NCI-H748 treated with DMSO at 0.1 percent for 48 hours (cell line): ENCODE measurements around the gene FXYD3.

Source experiments
- DNase-seq: peaks from one replicate; lab custom pipeline; 2025; lab: John Stamatoyannopoulos, UW

Gene FXYD3, protein sequence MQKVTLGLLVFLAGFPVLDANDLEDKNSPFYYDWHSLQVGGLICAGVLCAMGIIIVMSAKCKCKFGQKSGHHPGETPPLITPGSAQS

DNA sequence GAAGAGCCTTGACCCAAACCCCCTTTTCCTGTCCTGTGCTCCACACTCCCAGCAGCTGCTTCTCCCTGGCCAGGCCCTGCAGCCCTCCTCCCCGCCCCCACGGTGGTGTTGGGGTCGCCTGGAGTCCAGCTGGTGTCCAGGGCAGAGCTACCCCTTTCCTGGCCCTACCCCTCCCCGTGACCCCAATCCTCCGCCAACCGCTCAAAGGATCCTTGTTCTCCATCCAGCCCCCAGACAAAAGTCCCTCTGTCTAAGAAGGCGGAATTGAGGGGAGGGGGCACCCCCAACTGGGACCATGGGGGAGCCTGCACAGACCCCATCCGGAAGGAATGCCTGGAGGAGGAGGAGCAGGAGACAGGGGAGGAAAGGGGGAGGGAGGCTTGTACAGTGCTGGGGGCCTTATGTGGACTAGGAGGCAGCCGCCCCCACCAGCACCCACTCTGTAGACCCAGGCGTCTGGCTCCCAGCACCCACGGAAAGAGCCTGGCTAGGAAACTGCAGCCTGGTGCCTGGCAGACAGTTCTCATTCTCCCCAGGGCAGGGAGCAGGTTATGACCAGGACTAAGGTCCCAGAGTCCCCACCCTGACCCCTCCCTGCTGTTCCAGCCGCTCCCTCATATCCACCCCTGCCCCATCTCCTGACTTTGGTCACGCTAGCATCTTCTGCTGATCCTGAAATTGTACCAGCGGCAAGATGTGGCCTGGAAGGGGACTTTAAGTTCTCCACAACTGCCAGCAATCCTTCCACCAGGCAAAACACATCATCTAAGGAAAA, at the start of gene FXYD3:
Gene FXYD3, plus strand, starts transcription at position 647 of the 775 bp plus-strand sequence. CDS start 3,554 bp downstream, outside the sequence.
- no peak for DNase-seq

DNA sequence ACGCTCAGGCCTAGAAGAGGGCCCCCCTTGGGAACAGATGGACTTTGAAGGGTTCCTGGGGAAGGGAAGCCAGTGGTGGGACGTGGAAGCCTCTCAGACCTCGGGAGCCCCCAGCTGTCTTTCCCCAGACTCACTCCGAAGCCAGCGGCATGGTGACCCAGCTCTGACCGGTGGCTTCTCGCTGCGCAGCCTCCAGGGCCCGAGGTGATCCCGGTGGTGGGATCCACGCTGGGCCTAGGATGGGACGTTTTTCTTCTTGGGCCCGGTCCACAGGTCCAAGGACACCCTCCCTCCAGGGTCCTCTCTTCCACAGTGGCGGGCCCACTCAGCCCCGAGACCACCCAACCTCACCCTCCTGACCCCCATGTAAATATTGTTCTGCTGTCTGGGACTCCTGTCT, 49.5 kb upstream of the FXYD3 start:
- DNase-seq, result no peak

DNA sequence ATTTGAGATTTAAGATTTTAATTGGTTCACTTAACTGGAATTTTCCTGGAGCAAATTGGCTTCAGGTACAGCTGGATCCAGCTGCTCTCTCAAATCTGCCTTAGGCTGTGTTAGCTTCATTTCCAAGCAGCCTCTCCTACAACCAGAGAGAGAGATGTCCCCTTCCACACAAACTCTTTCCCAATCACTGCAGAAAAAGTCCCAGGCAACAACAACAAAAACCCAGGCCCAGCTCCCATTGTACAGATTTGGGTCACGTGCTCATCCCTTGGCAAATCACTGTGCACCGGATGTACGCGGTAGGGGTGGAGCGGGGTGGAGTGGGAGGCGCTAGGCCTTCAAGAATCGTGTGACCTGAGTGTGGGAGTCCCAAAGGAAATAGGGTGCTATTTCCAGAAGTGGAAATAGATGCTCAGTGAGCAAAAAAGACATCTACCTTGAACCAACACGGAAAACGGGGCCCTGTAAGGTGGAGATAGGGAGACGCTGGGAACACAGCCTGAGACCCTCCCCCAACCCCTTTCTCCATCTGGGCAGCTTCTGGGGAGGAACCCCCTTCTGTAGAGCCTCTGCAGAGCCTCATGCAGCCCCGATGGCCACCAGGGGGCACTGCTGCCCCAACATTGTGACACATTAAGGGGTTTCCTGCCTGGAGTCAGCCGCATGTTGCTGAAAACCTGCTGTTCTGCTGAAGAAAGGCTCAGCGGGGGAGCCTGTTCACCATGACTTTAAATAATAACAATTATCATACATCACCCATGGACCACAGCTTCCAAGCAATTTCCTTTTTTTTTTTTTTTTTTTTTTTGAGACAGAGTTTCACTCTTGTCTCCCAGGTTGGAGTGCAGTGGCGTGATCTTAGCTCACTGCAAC, 48.7 kb upstream of the FXYD3 start:
- peak; percentile 41 for DNase-seq

- no peak for DNase-seq
Observed at GRCh38 chr19:35068941-35069634, 46.5 kb upstream of the FXYD3 start.

- DNase-seq, result no peak
Observed at GRCh38 chr19:35069696-35070095, 45.9 kb upstream of the FXYD3 start.

GRCh38 chr19:35070471-35070870, 45.2 kb upstream of the FXYD3 start:
- DNase-seq, result no peak

GRCh38 chr19:35073516-35073915, 42.1 kb upstream of the FXYD3 start:
- no peak for DNase-seq

DNA sequence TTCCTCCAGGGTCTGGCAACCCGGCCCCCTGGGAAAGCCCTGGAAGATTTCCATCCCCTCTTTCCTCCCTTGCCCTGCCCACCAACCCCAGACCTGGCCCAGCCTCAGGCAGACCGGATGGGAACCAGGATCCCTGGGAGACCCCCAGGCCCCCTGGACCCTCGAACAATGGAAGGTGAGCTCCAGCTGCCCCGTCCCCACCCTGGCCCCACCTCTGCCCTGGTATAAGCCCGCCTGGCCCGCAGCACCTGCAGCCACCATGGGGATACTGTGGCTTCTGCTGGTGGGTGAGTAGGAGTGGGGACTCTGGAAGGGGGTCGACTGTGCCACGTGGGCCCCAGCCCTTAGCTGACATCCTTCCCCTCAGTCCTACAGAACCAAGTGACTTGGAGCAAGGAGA, 41.7 kb upstream of the FXYD3 start:
- no peak for DNase-seq

GRCh38 chr19:35074426-35075201, 41.0 kb upstream of the FXYD3 start:
- no peak for DNase-seq

GRCh38 chr19:35075202-35076025, 40.2 kb upstream of the FXYD3 start:
- no peak for DNase-seq

DNA sequence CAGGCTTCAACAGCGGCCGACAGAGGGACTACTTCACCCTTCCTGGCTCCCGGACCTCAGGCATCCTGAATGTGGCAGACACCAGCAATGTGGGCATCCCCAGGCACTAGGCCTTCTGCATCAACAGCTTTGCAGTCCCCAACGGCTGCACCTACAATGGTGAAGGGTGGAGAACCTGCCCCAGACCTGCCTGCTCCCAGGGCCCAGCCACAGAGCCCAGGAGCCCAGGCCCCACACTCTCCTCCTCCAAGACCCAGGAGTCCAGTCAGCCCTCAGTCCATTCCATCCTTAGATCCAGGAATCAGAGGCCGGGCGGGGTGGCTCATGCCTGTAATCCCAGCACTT, 39.6 kb upstream of the FXYD3 start:
- DNase-seq, result no peak

DNA sequence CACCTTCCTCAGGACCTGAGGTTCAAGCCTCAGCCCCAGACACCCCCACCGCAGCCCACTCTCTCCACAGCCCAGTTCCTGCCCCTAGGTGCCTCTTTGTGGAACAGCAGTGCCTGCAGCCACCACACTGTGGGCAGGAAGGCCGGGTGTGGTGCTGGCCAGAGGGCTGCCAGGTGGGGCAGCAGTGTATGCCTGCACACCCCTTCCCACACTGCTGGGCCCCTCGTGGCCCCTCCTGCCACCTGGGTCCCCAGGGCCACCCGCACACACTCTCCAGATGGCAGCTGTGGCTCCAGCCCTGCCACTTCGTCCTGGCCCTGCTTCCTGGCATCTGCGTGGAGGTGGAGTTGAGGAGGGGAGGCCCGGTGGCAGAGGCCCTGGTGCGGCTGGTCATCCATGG, 39.0 kb upstream of the FXYD3 start:
- DNase-seq, result no peak

DNA sequence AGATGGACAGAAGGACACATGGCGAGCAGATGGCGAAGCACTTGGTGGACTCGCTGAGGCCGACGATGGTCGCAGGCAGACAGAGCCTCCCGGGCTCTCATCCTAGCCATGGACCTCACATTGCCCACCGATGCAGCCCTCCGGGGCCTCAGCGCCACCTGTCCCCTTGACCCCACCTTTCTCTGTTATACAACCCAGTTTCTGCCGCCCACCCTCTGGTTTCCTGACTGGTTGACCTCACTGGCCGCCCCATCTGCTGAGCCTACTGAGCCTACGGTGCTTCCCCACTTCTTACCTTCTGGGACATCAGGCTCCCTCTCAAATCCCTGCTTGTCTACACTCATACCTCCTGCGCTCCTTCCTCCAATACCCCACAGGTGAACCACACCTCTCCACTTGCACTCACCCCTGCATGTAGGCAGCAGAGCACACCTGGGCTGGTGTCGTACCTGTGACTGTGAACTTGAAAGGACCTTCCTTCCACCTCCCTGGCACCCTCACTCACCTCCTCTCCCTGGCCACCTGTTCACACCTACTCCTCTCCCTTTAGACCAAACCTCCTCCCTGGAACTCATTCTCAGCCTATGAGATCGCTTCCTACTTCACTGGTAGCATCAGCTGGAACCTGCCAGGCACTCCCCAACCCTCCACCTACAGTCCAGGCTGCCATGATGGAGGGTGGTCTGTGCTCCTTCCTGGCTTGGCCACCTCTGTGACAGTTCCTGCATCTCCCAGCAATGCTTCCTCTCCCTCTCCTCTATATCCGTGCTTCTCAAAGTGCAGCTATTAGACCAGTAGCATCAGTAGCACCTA, 38.0 kb upstream of the FXYD3 start:
- no peak for DNase-seq

GRCh38 chr19:35079826-35080225, 35.8 kb upstream of the FXYD3 start:
- no peak for DNase-seq

- no peak for DNase-seq
Observed at GRCh38 chr19:35080613-35081170, 34.9 kb upstream of the FXYD3 start.

- no peak for DNase-seq
Observed at GRCh38 chr19:35081201-35081600, 34.4 kb upstream of the FXYD3 start.

- no peak for DNase-seq
Observed at GRCh38 chr19:35083691-35084508, 31.7 kb upstream of the FXYD3 start.

DNA sequence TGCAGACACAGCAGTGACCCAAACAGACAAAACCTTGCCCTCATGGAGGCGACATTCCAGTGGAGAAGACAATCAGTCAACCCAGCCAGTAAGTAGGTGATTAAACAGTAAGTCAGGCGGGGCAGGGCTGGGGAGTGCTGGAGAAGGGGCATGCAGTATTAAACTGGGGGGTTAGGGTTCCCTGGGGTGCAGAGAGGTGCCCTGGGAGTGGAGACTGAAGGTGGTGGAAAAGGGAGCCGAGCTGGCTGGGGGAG, 31.2 kb upstream of the FXYD3 start:
- DNase-seq, result no peak

- DNase-seq, result no peak
Observed at GRCh38 chr19:35085947-35086346, 29.7 kb upstream of the FXYD3 start.
